IPS DF 19.7 (cell line): Measurements from ENCODE around the gene AKR7A3.
A peak's percentile ranks its signal among the peaks of the same experiment; 100 is the strongest.

Experiments used
- DNase-seq: peaks from one replicate; pipeline ENCODE4 v3.0.0-alpha.2; 2013; ENCODE audit warnings: low read depth, low spot score

The AKR7A3 gene

DNA sequence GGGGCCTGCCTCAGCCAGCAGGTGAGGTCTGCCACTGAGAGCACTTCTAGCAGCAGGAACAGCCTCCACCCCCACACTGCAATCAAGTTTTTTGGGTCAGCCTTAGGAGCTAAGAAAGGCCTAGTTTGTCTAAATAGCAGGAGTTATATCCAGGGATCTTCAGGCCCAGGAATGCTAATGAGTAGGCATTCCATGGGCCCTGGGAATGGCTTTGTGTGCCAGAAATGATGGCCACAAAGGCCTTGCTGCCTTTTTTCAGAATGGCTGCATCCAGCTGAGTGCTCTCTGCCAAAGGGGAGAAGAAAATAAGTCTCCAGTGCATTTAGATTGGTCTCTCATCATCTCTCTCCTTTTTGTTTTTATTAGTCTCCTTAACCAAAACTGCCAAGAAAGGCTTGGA, 34.2 kb downstream of the AKR7A3 start:
- no peak for DNase-seq

- DNase-seq: peak; percentile 38
Measured at GRCh38 chr1:19251305-19252196, 37.0 kb downstream of the AKR7A3 start, which contains the start of the genes EMC1 and MRTO4. EMC1 (minus strand) TSS chr1:19251524; CDS start chr1:19251509, 15 bp downstream. MRTO4 (plus strand) TSS chr1:19251805; CDS start chr1:19251836, 31 bp downstream.

GRCh38 chr1:19250629-19251304, 37.8 kb downstream of the AKR7A3 start:
- no peak for DNase-seq

DNA sequence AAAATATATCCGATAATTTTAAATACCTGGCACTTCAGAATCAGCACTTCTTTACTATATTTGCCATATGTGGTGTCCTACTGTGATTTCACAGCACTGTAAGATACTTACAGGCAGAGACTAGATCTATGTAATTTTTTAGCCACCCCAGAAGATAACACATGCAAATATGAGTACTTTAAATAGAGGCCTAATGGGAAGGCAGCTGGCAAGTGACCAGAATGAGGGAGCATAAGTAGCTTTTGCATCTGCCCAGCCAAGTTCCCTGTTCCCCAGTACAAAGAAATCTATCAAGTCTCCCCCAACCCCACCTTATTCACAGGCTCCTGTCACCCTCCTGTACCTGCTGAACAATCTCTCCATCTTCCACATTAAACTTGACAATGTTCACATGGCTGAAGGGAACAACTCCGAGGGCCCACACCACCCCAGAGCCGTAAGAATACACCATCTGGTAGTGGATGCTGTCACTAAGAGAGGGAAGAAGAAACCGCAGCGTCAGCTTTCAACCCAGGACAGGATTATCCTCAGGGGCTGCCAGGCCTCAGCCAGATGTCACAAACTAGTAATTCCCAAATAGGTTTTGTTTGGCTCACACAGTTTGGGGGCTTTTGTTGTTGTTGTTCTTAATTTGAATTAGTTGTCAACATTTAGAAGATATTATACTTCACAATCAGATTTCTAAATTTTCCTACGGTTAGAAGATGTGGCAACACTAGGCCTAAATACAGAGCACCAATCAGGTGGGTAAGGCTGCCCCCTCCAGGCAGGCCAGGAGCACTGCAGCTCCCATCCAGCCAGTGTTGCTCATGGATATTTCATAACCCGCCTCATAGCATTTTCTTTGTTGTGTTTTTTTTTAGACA, 47.7 kb downstream of the AKR7A3 start:
- DNase-seq: no peak

DNA sequence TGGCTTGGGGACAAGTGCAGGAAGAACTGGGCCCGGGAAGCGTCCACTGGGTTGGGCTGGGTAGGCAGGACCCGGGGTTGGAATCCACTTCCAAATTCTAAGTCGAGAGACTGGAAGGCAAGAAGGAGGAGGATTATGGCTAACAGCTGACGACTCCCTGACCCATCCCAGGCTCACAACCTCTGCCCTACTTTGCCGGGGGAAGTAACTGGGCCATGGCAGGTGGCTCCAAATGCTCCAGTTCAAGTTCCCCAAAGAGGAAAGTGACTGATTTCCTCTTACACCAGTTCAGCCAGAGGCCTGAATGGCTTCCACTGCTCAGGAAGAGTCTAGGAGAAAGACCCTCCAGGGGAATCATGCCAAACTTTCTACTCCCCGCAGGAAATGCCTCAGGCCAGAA, 48.7 kb downstream of the AKR7A3 start:
- DNase-seq: no peak

DNA sequence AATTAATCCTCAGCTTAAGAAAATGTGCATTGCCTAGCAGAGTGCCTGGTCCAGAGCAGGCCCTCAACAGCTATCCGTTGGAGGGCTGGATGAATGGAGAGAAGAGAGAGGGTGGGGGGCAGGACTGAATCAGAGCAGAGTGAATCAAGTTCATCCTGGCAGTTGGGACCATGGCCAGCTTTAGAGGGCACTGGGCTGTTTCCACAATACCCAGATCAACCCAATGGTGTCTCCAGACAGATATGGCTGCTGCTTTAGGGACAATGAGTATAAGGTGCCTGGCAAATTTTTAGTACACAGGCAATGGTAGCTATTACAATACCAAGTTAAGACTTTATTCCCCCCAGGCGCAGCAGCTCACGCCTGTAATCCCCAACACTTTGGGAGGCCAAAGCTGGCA, 54.3 kb downstream of the AKR7A3 start:
- DNase-seq: no peak
